ENCODE results near the gene PRPF39.

- TF ChIP-seq ZBTB1 (CRISPR knock-in tag; IDR thresholded peaks at IDR 0.05; ENCODE audit: borderline replicate concordance), result no peak
- no peak for TF ChIP-seq CEBPB (IDR thresholded peaks at IDR 0.05; ENCODE audit: borderline replicate concordance, low read depth, low read length)
- TF ChIP-seq ZNF121 (CRISPR knock-in tag; IDR thresholded peaks at IDR 0.05), result no peak
- no peak for TF ChIP-seq EZH2 (conservative IDR thresholded peaks at IDR 0.05; ENCODE audit: low read depth, low read length)
Observed at GRCh38 chr14:45072126-45072525, 11.8 kb upstream of the PRPF39 start.

Measured in HepG2 (cell line).